Fibroblast of upper back skin (primary cell): ENCODE measurements around the gene VILL.

ENCODE experiments used
- DNase-seq: peaks from one replicate; pipeline ENCODE4 v3.0.0-alpha.2; 2013

The VILL gene

DNA sequence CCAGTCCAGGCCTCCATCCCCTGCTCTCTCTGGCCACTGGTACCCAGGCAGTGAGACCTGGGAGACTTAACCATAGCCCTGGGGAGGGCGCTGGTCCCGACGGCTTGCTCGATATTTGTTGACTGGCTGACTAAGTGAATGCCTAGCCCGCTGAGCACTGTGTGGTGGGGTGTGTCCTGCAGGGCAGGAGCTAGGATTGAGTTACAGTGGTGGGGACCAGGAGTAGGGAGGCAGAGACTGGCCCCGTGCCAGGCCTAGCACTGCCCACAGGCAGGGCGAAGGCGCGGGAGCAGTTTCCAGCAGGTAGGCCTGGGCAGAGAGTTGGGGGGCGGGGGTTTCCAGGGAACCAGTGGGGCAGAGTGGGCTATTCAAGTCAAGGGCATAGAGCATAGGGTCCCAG, at the start of gene VILL:
VILL (plus strand) TSS at position 260 of the 400 bp plus-strand sequence. CDS start 2,887 bp downstream, outside the sequence.
- DNase-seq: no peak

DNA sequence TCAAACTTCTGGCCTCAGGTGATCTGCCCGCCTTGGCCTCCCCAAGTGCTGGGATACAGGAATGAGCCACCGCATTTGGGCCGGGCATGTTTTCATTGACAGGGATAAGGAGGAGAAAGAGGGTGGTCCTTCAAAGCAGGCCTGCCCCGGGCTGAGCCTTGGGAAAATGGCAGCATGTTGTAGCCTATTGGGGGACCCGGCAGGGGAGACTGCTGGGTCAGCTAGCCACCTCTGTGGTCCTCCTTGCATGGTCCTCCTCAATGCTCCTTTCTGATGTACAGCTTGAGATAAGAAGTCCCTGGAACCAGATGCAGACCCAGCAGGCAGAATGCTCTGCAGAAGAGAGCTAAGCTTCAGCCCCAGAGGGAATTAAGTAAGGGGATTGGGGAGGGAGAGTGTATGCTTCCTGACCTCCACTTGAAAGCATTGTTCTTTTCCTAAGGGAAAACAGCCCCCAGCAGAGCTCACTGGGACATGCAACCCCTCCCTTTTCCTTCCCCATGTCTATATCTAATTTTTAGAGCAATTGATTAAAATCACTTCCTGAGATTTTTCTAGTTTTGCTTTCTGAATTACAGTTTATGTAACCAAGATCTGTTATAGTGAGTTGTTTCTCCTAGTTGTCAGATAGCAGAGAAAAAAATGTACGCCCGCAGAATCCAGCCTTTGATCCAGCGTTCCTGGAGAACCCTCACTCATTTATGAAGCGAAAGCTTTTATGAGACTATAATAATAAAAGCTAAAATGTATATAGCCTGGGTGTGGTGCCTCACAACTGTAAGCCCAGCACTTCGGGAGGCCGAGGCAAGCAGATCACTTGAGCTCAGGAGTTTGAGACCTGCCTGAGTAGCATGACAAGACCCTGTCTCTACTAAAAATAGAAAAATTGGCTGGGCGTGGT, 48.7 kb upstream of the VILL start:
- no peak for DNase-seq

DNA sequence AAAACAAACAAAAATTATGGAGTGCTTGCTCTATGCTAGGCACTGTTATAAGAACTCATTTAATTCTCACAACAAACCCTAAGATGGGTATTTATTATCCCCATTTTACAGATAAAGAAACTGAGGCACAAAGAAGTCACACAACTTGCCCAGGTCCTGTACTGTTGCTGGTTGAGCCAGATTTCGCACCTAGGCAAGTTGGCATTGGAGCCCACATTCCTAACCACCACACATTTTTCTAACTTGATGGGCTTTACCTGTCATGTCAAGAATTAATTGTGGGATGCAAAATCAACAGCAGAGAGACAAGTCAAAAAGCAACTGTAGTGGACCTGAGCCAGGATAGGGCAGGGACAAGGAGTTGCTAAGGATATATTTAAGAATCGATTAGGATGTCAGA, 47.9 kb upstream of the VILL start:
- no peak for DNase-seq

DNA sequence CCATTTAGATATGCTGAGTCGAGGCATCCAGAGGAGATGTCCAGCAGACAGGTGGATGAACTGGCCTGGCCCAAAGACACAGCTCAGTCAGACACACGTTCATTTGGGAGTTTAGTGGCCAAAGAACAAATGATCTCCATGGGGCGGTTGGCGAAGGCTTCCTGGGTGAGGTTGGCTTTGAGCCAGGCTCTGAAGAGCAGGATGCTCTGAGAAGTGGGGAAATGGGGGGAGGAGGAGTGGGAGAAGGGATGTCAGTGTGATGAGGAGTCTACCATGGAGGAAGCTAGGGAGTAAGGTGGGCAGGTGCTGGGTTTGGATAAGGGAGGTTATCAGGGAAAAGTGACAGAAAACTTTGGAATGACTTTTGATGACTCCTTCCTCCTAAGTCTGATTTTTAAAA, 47.5 kb upstream of the VILL start:
- DNase-seq: no peak

DNA sequence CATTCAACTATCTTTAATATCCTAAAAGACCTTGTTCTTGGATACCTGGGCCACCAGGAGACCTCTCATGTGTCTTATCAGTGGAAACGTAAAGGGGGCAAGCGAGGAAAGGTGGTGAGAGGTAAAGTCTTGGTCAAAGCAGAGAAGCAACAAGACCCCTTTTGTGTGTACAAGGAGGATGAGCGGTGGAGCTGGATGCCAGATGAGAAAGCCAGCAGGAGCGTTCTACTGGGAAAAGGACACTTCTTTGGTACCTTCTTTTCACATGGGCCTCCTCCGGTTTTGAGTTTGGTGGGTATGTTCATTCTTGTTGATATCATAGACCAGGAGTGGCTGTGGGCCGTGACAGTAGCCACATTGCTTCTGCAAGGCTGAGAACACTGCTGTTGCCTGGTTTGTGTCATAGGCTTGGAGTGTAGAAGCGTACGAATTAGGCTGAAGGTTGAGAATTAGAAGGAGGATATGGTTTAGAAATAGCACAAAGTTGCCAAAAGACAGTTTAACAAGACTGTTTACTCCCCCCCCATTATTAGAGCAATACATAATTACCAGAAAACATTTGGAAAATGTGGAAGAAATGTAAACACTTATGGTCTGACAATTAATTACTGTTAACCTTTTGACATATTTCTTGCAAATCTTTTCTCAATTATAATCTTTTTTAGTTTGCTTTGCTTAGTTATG, 46.8 kb upstream of the VILL start:
- DNase-seq: no peak

DNA sequence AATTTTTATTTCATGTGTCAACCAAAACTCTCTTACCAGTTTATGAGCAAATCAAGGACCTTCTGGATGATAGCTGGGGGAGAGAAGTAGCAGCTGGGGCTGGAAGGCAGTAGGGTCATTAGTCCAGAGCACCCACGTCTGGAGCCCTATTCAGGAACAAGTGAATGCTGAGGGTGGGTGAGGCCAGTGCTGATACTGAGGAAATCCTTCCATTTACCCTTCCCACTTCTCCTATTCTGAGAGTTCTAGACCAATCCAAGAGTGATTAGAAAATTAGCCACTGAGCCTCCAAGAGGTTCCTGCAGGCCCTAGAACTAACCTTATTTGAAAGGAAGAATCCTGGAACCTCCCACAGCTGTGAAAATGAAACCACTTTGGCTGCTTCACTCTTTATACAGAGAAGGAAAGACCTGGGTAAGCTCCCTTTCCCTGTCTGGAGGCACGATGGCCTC, 46.2 kb upstream of the VILL start:
- no peak for DNase-seq

DNA sequence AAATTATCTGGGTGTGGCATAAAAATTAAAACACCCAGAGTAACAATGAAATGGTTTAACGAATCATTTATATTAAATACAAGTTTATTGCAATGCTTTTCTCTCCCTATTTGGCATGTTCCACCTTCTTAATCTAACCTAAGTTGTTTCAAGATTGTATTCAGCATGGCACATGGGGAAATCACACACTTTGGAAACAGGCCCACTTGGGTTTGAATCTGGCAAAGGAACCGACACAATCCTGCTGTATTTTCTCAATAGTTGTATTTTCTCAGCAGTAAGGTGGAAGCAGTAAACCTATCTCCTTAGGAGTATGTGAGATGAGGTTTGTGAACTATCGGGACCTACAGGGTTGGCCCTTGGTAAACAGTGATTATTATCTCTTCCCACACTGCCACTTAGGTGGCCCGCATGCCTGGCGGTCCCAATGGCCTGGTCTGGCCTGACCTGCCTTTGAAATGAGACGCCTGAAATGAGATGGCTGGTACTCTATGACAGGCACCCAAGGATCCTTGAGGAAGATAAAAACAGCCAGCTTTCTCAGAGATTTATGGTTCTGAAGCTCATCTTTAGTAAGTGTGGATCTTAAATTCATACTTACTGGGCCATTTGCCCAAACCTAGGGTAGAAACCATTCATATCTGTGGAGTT, 45.3 kb upstream of the VILL start:
- no peak for DNase-seq

DNA sequence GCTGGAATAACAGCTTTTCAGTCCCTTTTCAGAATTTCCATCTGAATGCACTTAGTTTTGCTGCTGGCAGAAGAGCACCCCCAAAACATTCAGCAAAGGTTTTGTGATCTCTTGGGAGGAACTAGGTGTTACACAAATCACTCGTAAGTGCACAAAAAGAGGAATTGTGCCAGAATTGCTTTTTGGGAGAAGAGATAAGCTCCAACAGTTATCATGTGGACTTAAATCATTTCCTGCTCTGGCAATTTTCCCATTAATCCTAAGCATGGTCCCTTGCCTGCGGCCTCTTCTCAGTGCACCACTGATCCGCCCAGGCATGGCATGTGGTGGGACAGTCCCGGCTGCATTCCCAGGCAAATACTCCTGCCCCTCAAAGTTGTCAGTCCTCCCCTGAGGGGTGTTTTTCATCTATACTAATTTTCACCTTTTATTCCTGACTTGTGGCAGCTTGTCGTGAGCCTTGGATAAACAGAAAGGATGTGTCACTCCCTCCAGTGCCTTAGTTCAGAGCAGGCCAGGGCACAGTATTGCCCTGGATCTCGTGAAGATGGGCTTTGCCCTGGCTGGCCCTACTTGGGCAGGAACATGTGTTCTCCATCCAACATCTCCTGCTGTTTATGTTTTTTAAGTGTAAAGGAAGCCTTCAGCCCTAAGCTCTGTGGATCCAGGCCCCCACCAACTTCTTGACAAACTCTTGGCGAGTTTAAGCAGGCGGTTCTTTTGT, 44.6 kb upstream of the VILL start:
- peak; percentile 54 for DNase-seq

DNA sequence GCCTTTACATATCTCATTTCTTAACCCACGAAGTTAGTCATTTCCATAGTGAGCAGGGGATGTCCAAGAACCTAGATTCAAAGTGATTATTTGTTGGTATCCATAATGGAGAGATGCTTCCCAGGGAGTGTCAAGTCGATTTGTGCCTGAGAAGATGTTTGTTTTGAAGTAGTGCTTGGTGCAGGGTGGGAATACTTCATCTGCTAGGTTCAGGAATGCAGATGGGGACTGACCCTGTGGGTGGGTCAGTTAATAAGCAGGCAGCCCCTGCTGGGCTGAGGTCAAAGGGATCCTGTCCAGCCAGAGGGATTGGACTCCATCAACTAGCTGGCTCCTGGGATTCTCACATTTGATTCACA, 44.1 kb upstream of the VILL start:
- no peak for DNase-seq

DNA sequence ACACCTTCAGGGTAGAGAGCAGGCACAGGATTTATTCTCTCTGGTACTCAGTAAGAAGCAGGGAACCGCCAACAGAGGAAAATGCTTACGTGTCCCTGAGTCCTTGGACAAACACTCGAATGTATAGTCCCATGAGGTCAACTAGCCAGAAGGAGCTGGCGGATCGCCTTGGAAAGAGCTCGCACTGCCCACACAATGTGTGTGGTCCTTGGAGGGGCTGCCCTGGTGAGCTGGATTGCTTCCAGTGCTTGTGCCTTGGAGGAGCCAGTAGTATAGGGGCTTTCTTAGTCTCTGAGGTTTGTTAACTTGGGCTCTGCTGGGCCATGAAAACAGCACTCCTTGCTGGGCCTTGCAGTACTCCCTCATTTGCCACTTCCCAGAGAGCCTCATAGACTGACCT, 40.7 kb upstream of the VILL start:
- peak; percentile 63 for DNase-seq

DNA sequence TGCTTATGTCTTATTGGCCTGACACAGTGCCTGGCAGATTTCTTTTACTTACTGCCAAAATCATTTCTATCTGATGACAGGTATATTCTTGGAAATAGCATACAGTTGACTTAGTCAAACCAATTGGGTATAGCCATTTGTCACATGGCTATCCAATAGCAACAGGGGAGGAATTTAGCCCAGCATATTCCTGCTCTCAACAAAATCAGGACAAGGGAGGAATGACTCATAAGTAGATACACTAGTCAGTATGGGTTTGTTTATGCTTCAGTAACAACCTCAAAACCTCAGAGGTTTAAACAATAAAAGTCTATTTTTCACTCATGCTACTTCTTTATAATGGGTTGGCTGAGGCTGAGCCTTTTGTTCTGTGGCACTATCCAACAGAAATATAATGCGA, 38.0 kb upstream of the VILL start:
- no peak for DNase-seq

DNA sequence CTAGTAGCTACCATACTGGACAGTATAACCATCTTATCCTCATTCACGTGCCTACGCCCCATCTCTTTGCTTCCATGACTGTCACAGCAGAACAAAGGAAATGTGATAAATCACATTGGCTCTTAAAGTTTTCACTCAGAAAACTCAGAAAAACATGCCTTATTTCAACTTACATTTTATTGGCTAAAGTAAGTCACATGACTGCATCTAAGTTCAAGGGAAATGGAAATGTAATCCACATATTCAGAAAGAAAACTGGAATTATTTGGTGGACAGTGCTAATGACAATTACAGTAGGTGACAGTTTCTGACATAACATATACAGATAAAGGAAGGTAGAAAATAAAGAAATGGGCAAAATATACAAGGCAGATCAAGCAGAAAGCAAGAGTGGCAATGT, 37.4 kb upstream of the VILL start:
- no peak for DNase-seq

DNA sequence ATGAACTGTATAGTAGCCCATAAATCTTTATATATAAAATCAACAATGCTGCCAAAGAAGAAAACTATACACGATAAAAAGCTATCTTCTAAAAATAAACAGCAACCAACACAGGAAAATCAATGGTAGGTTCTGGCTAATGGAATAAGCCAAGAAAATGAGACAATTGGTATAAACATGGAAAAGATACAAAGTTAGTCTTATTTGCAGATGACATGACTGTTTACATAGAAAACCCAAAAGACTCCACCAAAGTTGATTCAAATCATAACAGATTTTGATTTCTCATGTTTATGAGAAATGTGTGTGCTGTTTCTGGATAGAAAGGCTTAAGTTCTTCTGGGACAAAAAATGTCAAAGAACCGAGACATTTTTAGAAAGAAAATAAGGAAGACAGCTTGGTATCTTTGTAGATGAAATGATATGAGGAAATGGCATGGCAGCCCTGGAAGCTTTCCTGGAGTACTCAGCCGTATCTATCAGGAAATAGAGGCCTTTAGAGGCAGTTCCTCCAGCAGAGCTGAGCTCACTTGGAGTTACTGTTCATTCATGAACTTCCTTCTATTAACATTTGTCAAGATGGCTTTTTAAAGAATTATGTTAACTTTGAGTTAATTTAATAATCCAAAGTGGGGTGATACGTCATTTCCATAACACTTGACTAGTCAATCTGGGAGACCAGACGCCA, 36.7 kb upstream of the VILL start:
- no peak for DNase-seq

DNA sequence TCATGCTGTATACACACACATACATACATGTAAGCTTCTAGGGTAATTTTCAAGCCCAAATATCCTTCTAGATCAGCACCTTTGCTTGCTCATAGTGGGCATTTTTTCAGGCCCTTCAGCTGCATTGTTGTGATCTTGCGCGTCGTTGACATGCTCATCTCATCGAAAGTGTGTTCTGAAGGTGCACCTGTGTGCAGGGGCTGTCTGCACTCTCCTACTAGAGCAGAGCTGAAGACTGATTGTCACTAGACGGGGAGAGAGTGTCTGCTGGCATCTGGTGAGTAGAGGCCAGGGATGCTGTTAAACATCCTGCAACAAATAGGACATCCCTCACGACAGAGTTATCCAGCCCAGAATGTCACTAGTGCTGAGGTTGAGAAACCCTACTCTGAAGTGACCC, 35.7 kb upstream of the VILL start:
- no peak for DNase-seq

DNA sequence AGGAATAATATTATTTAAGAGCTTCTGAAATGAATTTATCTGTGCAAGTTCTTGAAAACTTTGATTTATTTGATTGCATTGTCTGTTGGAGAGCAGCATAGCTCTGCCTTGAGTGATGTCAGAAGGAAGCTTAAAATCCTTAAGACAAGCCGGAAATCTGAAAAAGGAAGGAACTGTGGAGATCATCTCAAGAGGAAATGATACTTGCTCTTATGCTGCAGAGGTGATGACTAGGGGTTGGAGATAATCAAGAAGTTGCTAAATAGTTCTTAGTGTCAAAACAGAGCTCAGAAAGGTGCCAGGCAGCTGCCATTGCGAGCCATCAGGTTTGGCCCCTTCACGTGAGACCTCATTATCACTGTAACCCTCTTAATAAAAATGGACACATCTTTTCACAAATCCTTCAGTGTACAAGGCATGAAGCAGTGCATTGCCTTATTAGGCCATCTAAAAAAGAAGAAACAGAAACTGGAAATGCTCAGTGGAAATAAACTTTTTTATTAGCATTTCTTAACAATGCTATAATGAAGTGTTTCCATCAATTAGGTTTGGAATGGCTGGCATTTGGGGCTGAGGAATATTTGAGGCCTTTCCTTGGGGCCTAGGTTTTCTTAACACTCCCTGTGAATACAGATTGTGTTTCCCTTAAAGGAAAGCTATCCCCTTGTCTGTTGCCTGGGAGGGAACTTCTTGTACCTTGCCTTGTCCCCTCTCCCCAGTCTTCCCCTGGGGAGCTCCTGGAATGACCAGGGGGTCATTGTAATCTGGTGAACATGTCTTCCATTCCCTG, 34.5 kb upstream of the VILL start:
- no peak for DNase-seq

DNA sequence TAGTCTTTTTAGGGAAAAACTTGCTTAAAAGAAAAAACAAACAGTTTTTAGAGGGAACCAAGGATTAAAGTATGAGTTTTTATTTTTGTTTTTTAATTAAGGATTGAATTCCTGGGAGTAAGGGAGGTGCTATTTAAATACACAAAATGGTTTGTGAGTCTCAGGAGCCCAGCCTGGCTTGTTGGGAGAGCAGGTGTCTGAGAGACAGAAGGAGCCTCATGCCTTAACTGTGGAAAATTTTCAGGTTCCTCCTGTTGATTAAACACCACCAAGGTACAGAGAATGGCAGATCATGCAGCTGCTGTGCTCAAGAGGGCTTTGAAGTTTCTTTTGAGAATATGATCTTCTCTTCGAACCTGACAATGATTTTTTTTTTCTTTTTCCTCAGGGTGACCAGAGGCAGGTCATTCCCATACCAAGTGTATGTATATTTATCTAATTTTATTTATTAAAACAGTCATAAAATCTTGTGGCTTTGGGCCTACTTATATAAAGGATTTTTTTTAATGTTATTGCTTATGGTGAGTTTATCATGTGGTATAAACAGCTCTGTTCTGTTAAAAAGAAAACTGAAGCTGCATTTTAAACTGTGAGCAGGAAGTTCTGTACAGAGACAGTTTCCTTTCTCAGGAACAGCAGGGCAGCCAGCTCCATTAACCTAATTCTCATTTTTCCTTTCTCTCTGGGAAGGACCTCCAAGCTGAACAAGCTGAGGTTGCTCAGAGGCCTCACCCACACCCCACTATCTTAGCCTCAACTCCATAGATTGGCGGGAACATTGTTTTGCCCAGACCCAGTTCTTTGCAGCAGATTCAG, 33.7 kb upstream of the VILL start:
- DNase-seq: no peak

DNA sequence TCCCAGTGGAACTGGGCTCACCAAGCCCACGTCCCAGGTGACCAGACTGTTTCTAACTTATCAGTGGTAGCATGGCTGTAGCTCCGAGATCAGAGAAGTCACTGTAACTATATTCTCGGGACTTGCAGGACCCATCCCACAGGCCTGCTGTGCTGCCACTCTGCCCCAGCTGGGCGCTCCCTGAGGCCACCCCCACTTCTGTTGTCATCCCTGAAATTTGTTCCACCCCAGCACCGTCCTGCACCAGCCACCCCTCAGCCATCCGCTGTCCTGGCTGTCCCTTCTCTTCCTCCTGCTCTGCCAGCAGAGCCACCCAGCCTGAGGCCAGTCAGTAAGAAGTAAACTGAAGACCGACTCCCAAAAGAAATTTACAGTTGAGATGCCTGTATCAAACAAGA, 33.0 kb upstream of the VILL start:
- DNase-seq: no peak

DNA sequence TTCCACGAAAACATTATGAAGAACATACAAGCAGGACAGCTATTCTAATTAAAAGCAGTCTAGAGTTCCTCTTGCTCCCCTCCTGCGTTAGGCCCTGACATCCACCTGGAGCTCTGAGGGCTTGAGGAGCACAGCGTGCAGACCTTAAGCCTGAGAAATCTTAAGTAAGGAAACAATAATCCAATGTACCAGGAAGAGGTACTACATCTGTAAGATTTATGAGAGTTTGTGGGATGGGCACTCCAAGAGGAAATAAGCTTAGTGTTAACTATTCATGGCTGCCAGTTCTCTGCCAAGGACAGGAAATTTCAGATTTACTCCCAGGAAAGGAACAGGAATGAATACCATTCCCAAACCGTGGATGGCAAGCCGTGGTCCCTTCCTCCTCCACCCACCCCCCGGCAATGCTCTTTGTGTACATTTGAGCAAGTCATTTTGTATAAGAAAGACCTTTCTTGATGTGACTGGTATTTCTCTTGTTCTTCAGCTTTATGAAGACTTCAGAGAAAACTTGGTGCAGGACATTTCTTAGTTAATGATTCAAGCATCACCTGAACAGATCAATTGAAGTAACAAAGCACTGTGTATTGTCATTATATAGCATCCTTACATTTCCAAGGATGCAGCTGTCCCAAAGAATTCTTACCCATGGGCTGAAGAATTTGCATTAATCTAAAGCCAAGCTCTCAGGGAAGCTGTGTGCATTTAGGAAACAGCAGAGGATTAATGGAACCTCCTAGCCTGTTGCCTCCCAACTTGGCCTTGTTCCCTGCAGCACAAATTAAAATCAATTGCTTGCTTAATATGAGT, 28.8 kb upstream of the VILL start:
- DNase-seq: no peak

DNA sequence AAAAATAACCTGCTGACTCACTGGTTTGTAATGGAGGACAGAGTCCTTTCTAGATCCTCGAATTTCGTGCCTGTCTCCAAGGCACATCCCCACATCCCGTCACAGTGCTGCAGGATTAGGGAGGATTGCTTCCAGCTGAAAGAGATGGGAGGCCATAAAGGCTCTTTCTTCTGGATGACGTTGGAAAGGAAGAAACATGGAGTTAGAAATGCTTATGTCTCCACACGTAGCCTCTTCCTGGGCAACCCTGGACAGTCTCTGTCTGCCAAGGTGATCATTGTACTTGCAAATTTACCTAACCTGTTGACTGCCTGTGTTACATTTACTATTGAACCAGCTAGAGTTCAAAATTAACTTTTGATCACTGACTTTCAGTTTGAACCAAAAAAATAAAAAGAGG, 27.6 kb upstream of the VILL start:
- DNase-seq: peak; percentile 53

DNA sequence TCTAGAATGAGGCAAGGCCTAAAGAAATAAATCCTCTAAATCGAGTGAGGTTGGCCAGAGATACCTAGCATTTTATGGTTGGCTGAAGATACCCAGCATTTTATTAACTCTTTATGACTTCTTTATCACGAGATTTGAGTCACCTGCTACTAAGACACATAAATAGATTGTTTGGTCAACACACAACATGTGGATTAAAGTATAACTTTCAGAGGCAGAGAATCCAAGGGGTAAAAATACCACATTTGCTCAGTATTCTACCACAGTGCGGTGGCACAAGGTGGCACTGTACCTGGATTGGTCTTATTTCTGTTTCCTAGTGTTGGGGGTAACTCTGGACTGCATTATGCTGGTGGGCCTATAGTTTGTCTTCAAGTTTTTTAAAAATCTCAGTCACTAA, 27.0 kb upstream of the VILL start:
- DNase-seq: no peak
